ENCODE data around the gene CEACAM8.
"Not testable (repeated sequence)": the region's sequence is repeated elsewhere in the genome, so short reads cannot be mapped to it uniquely, and the experiment has no call there.

Gene CEACAM8

DNA sequence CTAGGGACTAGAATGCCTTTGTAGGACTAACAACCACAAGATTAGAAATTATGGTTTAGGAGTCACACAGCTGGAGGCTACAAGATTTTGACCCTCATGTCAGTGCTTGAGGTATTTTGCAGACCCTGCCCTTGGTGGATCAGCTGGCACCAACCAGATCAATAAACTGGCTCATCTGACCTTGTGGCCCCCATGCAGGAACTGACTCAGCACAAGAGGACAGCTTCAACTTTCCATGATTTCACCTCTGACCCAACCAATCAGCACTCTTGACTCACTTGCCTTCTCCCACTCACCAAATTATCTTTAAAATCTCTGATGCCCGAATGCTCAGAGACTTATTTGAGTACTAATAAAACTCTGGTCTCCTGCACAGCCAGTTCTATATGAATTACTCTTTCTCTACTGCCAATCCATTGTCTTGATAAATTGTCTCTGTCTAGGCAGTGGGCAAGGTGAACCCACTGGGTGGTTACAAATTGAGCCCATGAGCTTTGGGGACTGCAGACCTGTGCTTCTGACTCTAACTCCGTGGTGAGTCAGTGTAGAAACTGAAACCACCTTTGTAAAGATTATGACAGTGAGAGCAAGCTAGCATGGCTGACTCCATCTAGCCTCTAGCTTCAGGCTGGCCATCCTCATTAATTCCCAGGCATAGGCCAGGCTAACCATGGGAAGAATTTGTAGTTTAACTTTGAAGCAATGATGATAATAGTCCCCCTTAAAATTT is 33.9 kb upstream of the CEACAM8 start:
- Histone ChIP-seq H3K4me2 (ENCODE audit: low read length) (no peak overlapping the region), H3K4ac (ENCODE audit: low read depth, low read length) (no peak overlapping the region), H4K5ac (ENCODE audit: low read length) (no peak overlapping the region), H3K27me3 (ENCODE audit: insufficient read depth, low read length, poor library complexity) (no peaks in the 10 kb centered on the region), H2BK15ac (replicated peaks; ENCODE audit: low read depth) (no peak overlapping the region), H3K9ac (ENCODE audit: low read length) (no peak overlapping the region), H2BK120ac (ENCODE audit: low read depth, low read length) (no peak overlapping the region), H3K18ac (ENCODE audit: low read length) (no peak overlapping the region), H3K79me2 (ENCODE audit: control insufficient read depth, insufficient read depth, low read length) (no peaks in the 10 kb centered on the region), H2AK5ac (ENCODE audit: low read length) (no peak overlapping the region), H3K4me1 (ENCODE audit: control insufficient read depth, low read depth, low read length) (no peaks in the 10 kb centered on the region), H3K36me3 (ENCODE audit: control insufficient read depth, insufficient read depth, low read length) (no peaks in the 10 kb centered on the region), H3K23ac (ENCODE audit: low read length) (no peak overlapping the region), H3K79me1 (ENCODE audit: low read length) (no peaks in the 10 kb centered on the region), H3K4me3 (ENCODE audit: low read length) (no peak overlapping the region), H2BK5ac (ENCODE audit: low read length) (no peak overlapping the region), H4K8ac (ENCODE audit: low read depth, low read length) (no peak overlapping the region), H3K56ac (ENCODE audit: low read length) (no peak overlapping the region), H3K27ac (ENCODE audit: low read depth, low read length) (no peak overlapping the region)
- no CpG with 5 or more reads among the region's 2 CpGs for WGBS (ENCODE audit: extremely low coverage, insufficient coverage, low lambda C conversion rate)
- no peak for DNase-seq

DNA sequence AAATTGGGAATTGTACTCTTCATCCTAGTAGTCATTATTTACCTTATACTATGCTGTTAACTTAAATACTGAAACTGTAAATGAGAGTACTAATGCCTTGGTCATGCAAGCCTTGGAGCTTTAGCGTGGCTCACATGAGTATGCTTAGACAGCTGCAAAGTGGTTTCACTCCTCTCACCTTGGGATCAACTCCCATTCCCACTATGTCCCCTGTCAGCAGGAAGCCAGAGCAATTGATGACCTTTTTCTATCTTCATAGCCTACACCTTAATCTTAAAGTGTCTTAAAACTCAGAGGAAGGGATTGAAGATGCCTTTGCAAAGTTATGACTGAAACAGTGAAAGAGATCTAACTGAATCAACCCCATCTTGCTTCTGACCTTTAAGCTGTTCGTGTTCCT is 33.2 kb upstream of the CEACAM8 start:
- WGBS (ENCODE audit: extremely low coverage, insufficient coverage, low lambda C conversion rate): no CpG with 5 or more reads among the region's 2 CpGs
- no peak overlapping the region for H4K8ac ChIP-seq (ENCODE audit: low read depth, low read length)
- H3K4me1 ChIP-seq (ENCODE audit: control insufficient read depth, low read depth, low read length): no peaks in the 10 kb centered on the region
- no peaks in the 10 kb centered on the region for H3K36me3 ChIP-seq (ENCODE audit: control insufficient read depth, insufficient read depth, low read length)
- H2BK15ac ChIP-seq (replicated peaks; ENCODE audit: low read depth): no peak overlapping the region
- no peak overlapping the region for H2BK5ac ChIP-seq (ENCODE audit: low read length)
- H3K9ac ChIP-seq (ENCODE audit: low read length): no peak overlapping the region
- no peak overlapping the region for H3K18ac ChIP-seq (ENCODE audit: low read length)
- H3K27ac ChIP-seq (ENCODE audit: low read depth, low read length): no peak overlapping the region
- H2BK120ac ChIP-seq (ENCODE audit: low read depth, low read length): no peak overlapping the region
- H4K5ac ChIP-seq (ENCODE audit: low read length): no peak overlapping the region
- no peaks in the 10 kb centered on the region for H3K79me1 ChIP-seq (ENCODE audit: low read length)
- H2AK5ac ChIP-seq (ENCODE audit: low read length): no peak overlapping the region
- H3K23ac ChIP-seq (ENCODE audit: low read length): no peak overlapping the region
- no peak overlapping the region for H3K4ac ChIP-seq (ENCODE audit: low read depth, low read length)
- no peak for DNase-seq
- H3K56ac ChIP-seq (ENCODE audit: low read length): no peak overlapping the region
- H3K27me3 ChIP-seq (ENCODE audit: insufficient read depth, low read length, poor library complexity): no peaks in the 10 kb centered on the region
- no peak overlapping the region for H3K4me2 ChIP-seq (ENCODE audit: low read length)
- no peak overlapping the region for H3K4me3 ChIP-seq (ENCODE audit: low read length)
- no peaks in the 10 kb centered on the region for H3K79me2 ChIP-seq (ENCODE audit: control insufficient read depth, insufficient read depth, low read length)

DNA sequence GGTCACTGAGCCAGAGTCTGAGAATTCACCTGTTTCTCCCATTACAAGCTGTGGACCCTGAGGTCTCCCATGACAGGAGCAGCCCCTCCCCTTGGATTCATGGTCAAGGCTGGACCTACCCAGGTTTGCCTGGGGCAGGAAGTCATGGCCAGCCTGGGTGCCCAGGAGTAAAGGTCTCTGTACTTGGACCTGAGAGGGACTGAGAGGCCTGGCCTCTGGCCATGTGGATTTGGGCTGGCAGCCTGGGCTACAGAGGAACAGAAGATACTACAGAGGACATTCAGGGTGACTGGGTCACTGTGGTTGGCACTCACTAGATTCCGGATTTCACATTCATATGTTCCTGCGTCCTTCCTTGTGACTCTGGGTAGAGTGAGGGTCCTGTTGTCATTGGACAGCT is 31.5 kb upstream of the CEACAM8 start:
- no peaks in the 10 kb centered on the region for H3K79me2 ChIP-seq (ENCODE audit: control insufficient read depth, insufficient read depth, low read length)
- H3K4me1 ChIP-seq (ENCODE audit: control insufficient read depth, low read depth, low read length): no peaks in the 10 kb centered on the region
- no peak for DNase-seq
- no peaks in the 10 kb centered on the region for H3K36me3 ChIP-seq (ENCODE audit: control insufficient read depth, insufficient read depth, low read length)
- no peak overlapping the region for H3K4ac ChIP-seq (ENCODE audit: low read depth, low read length)
- no peak overlapping the region for H4K5ac ChIP-seq (ENCODE audit: low read length)
- H2BK15ac ChIP-seq (replicated peaks; ENCODE audit: low read depth): no peak overlapping the region
- no peak overlapping the region for H2AK5ac ChIP-seq (ENCODE audit: low read length)
- no peak overlapping the region for H3K56ac ChIP-seq (ENCODE audit: low read length)
- no peak overlapping the region for H3K23ac ChIP-seq (ENCODE audit: low read length)
- H3K4me2 ChIP-seq (ENCODE audit: low read length): no peak overlapping the region
- no peak overlapping the region for H3K4me3 ChIP-seq (ENCODE audit: low read length)
- H3K18ac ChIP-seq (ENCODE audit: low read length): no peak overlapping the region
- no peak overlapping the region for H2BK5ac ChIP-seq (ENCODE audit: low read length)
- H2BK120ac ChIP-seq (ENCODE audit: low read depth, low read length): no peak overlapping the region
- no peak overlapping the region for H3K27ac ChIP-seq (ENCODE audit: low read depth, low read length)
- WGBS (ENCODE audit: extremely low coverage, insufficient coverage, low lambda C conversion rate): no CpG with 5 or more reads among the region's 2 CpGs
- H4K8ac ChIP-seq (ENCODE audit: low read depth, low read length): no peak overlapping the region
- no peaks in the 10 kb centered on the region for H3K79me1 ChIP-seq (ENCODE audit: low read length)
- H3K9ac ChIP-seq (ENCODE audit: low read length): no peak overlapping the region
- H3K27me3 ChIP-seq (ENCODE audit: insufficient read depth, low read length, poor library complexity): no peaks in the 10 kb centered on the region

DNA sequence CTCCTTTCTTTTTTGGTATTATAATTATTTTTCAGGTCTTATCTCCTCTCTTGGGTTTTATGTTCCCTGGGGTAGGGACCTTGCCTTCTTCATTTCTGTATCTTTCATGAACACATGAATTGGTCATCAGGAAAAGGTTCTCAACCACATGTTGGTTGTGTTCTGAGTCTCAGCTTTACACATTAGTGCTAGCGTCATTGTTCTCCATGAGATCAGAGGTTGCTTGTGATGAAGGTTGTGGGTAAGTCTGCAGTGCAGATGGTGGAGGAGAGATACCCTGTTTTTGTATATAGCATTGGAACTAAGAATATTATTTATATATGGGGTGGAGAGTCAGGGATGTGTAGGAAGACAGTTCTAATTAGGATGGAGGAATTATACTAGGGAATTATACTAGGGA is 24.5 kb upstream of the CEACAM8 start:
- H3K27me3 ChIP-seq (ENCODE audit: insufficient read depth, low read length, poor library complexity): no peaks in the 10 kb centered on the region
- H2BK15ac ChIP-seq (replicated peaks; ENCODE audit: low read depth): no peak overlapping the region
- no peaks in the 10 kb centered on the region for H3K79me1 ChIP-seq (ENCODE audit: low read length)
- H3K27ac ChIP-seq (ENCODE audit: low read depth, low read length): no peak overlapping the region
- no peak overlapping the region for H3K23ac ChIP-seq (ENCODE audit: low read length)
- no peaks in the 10 kb centered on the region for H3K79me2 ChIP-seq (ENCODE audit: control insufficient read depth, insufficient read depth, low read length)
- no peak overlapping the region for H2BK120ac ChIP-seq (ENCODE audit: low read depth, low read length)
- H3K4me2 ChIP-seq (ENCODE audit: low read length): no peak overlapping the region
- H4K8ac ChIP-seq (ENCODE audit: low read depth, low read length): no peak overlapping the region
- H3K36me3 ChIP-seq (ENCODE audit: control insufficient read depth, insufficient read depth, low read length): no peaks in the 10 kb centered on the region
- no peak for DNase-seq
- H3K9ac ChIP-seq (ENCODE audit: low read length): no peak overlapping the region
- H3K4ac ChIP-seq (ENCODE audit: low read depth, low read length): no peak overlapping the region
- no peak overlapping the region for H3K4me3 ChIP-seq (ENCODE audit: low read length)
- no peak overlapping the region for H4K5ac ChIP-seq (ENCODE audit: low read length)
- H3K56ac ChIP-seq (ENCODE audit: low read length): no peak overlapping the region
- H3K4me1 ChIP-seq (ENCODE audit: control insufficient read depth, low read depth, low read length): no peaks in the 10 kb centered on the region
- no peak overlapping the region for H2AK5ac ChIP-seq (ENCODE audit: low read length)
- no peak overlapping the region for H3K18ac ChIP-seq (ENCODE audit: low read length)
- WGBS (ENCODE audit: extremely low coverage, insufficient coverage, low lambda C conversion rate): no CpG with 5 or more reads among the region's 1 CpG
- H2BK5ac ChIP-seq (ENCODE audit: low read length): no peak overlapping the region

DNA sequence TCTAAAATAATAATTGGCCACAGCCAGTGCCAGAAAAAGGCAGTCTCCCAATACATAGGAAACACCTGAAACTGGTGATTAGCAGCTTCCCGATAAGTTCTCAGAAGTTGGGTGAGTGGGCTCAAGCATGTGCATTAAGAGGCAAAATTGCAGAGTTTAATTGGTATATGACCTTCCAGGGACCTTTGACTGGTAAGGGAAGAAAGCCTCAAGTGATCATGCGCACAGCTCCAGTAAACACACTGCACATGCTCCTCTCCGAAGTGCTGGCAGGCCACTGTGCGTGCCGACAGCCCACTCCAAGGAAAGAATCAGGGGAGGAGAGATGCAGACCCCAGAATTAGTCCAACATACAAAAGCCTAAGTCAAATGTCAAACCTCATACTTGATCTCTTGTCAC is 18.9 kb upstream of the CEACAM8 start:
- H4K8ac ChIP-seq (ENCODE audit: low read depth, low read length): no peak overlapping the region
- H2BK5ac ChIP-seq (ENCODE audit: low read length): no peak overlapping the region
- H3K9ac ChIP-seq (ENCODE audit: low read length): no peak overlapping the region
- H3K79me2 ChIP-seq (ENCODE audit: control insufficient read depth, insufficient read depth, low read length): no peaks in the 10 kb centered on the region
- H2AK5ac ChIP-seq (ENCODE audit: low read length): no peak overlapping the region
- no peak overlapping the region for H3K23ac ChIP-seq (ENCODE audit: low read length)
- H3K4me1 ChIP-seq (ENCODE audit: control insufficient read depth, low read depth, low read length): no peaks in the 10 kb centered on the region
- H4K5ac ChIP-seq (ENCODE audit: low read length): no peak overlapping the region
- WGBS (ENCODE audit: extremely low coverage, insufficient coverage, low lambda C conversion rate): no CpG with 5 or more reads among the region's 5 CpGs
- H3K4me2 ChIP-seq (ENCODE audit: low read length): no peak overlapping the region
- H3K18ac ChIP-seq (ENCODE audit: low read length): no peak overlapping the region
- no peak for DNase-seq
- H3K36me3 ChIP-seq (ENCODE audit: control insufficient read depth, insufficient read depth, low read length): no peaks in the 10 kb centered on the region
- no peak overlapping the region for H3K56ac ChIP-seq (ENCODE audit: low read length)
- H2BK120ac ChIP-seq (ENCODE audit: low read depth, low read length): no peak overlapping the region
- H2BK15ac ChIP-seq (replicated peaks; ENCODE audit: low read depth): no peak overlapping the region
- no peak overlapping the region for H3K4me3 ChIP-seq (ENCODE audit: low read length)
- H3K79me1 ChIP-seq (ENCODE audit: low read length): no peaks in the 10 kb centered on the region
- no peak overlapping the region for H3K4ac ChIP-seq (ENCODE audit: low read depth, low read length)
- no peak overlapping the region for H3K27ac ChIP-seq (ENCODE audit: low read depth, low read length)
- H3K27me3 ChIP-seq (ENCODE audit: insufficient read depth, low read length, poor library complexity): no peaks in the 10 kb centered on the region

DNA sequence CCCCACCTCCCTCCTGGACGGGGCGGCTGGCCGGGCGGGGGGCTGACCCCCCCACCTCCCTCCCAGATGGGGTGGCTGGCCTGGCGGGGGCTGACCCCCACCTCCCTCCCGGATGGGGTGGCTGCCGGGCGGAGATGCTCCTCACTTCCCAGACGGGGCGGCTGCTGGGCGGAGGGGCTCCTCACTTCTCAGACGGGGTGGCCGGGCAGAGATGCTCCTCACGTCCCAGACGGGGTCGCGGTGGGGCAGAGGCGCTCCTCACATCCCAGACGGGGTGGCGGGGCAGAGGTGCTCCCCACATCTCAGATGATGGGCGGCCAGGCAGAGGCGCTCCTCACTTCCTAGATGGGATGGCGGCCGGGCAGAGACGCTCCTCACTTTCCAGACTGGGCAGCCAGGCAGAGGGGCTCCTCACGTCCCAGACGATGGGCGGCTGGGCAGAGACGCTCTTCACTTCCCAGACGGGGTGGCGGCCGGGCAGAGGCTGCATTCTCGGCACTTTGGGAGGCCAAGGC is 15.7 kb upstream of the CEACAM8 start:
- H3K4me2 ChIP-seq (ENCODE audit: low read length); DNase-seq; H3K4me1 ChIP-seq (ENCODE audit: control insufficient read depth, low read depth, low read length); H3K23ac ChIP-seq (ENCODE audit: low read length); H2BK15ac ChIP-seq (replicated peaks; ENCODE audit: low read depth); H2BK120ac ChIP-seq (ENCODE audit: low read depth, low read length); H3K79me2 ChIP-seq (ENCODE audit: control insufficient read depth, insufficient read depth, low read length); H3K4ac ChIP-seq (ENCODE audit: low read depth, low read length); H4K5ac ChIP-seq (ENCODE audit: low read length); H2AK5ac ChIP-seq (ENCODE audit: low read length); H3K56ac ChIP-seq (ENCODE audit: low read length); H3K18ac ChIP-seq (ENCODE audit: low read length); H3K27ac ChIP-seq (ENCODE audit: low read depth, low read length); H3K27me3 ChIP-seq (ENCODE audit: insufficient read depth, low read length, poor library complexity); H4K8ac ChIP-seq (ENCODE audit: low read depth, low read length); H3K9ac ChIP-seq (ENCODE audit: low read length); H3K36me3 ChIP-seq (ENCODE audit: control insufficient read depth, insufficient read depth, low read length); H3K79me1 ChIP-seq (ENCODE audit: low read length); H3K4me3 ChIP-seq (ENCODE audit: low read length); H2BK5ac ChIP-seq (ENCODE audit: low read length): not testable (repeated sequence)
- no CpG with 5 or more reads among the region's 33 CpGs for WGBS (ENCODE audit: extremely low coverage, insufficient coverage, low lambda C conversion rate)

Data from mesendoderm (in vitro differentiated cells).